Fibroblast of the aortic adventitia (primary cell): ENCODE data around the gene DBN1. TPM values are rescaled to one million over a fixed set of nuclear protein-coding genes. Genes with fewer than 3 reads are reported as not detected.

Source experiments
- DNase-seq: peaks from one replicate; pipeline ENCODE4 v3.0.0-alpha.2; 2010; ENCODE audit warnings: low read depth
- H3K4me3 ChIP-seq: 2 replicates; pipeline ENCODE4 v1.5.1; 2011; ENCODE audit warnings: low read depth, mild to moderate bottlenecking, control low read depth, low read length, moderate library complexity
- CTCF ChIP-seq: IDR thresholded peaks from 2 replicates; pipeline ENCODE4 v1.5.1; 2011; ENCODE audit warnings: mild to moderate bottlenecking, low read length, control low read depth, inconsistent platforms; ENCODE audit not compliant: insufficient read depth
- total RNA-seq: library from RNA; depleted of rRNA; stranded (reverse); fragments of >200 nt; gene quantifications from 2 replicates; pipeline ENCODE4 v1.2.3, GENCODE V29; 2012; ENCODE audit warnings: low replicate concordance

DBN1 gene
- total RNA-seq, 1 donor, result 188 TPM

- DNase-seq, result no peak
- H3K4me3 ChIP-seq, result no peak overlapping the region
- TF ChIP-seq CTCF, result no peak
Observed at GRCh38 chr5:177505075-177505474, 31.6 kb upstream of the DBN1 start.

GRCh38 chr5:177504086-177505056 lies 30.9 kb upstream of the DBN1 start:
- no peak overlapping the region for H3K4me3 ChIP-seq
- TF ChIP-seq CTCF, result no peak
- DNase-seq, result no peak

DNA sequence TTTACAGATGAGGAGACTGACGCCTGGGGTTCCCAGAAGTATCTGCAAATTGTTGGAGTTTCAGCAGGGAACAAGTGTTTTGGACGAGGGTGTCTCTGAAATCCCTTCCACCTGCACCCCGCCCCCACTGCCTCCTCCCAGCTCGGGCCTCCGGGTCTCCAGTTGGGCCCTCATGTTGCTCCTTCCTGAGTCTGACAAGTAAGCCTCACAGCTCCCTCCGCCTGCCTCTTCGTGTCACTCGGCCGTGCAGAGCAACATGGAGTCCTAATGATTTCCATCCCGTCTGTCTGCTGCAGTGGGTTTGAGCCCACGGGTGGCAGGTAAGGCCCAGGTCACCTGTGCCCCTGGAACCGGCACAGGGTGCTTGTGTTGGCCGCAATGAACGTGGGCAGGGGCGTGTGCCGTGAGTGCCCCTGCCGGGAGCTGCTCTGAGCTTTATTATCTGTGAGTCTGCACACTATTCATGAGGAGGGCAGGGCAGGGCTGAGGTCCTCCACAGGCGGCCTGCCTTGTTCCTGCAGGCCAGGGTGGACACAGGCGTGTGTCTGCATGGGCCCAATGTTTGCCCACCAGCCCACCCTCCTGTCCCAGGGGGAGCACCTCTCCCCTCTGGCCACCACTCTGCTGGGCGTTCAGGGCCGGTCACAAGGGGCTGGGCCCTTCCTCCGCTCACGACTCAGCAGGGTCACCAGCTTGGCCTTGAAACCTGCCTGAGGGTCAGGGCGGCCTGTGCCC lies 30.1 kb upstream of the DBN1 start:
- DNase-seq, result no peak

DNA sequence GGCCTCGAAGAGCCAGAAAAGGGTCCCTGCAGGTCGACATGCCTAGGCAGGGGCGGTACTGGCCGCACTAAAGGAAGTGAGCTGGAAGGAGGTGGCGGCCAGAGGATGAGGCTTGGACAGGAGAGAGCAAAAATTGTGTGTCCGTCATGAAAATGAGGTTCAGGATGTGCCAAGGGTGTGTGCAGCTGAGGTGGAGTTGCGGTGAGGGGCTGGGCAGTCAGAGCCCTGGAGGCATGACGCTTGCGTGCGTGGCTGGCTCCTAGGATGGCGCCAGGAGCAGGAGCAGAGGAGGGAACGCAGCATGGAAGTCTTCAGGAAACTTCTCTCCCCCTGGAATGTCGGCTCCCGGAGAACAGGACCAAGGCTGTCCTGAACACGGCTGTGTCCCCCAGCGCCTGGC lies 29.5 kb upstream of the DBN1 start:
- H3K4me3 ChIP-seq, result no peak overlapping the region
- no peak for TF ChIP-seq CTCF
- DNase-seq, result no peak

More for the DNA sequence above, 30.1 kb upstream of the DBN1 start:
- no peak overlapping the region for H3K4me3 ChIP-seq
- no peak for TF ChIP-seq CTCF

DNA sequence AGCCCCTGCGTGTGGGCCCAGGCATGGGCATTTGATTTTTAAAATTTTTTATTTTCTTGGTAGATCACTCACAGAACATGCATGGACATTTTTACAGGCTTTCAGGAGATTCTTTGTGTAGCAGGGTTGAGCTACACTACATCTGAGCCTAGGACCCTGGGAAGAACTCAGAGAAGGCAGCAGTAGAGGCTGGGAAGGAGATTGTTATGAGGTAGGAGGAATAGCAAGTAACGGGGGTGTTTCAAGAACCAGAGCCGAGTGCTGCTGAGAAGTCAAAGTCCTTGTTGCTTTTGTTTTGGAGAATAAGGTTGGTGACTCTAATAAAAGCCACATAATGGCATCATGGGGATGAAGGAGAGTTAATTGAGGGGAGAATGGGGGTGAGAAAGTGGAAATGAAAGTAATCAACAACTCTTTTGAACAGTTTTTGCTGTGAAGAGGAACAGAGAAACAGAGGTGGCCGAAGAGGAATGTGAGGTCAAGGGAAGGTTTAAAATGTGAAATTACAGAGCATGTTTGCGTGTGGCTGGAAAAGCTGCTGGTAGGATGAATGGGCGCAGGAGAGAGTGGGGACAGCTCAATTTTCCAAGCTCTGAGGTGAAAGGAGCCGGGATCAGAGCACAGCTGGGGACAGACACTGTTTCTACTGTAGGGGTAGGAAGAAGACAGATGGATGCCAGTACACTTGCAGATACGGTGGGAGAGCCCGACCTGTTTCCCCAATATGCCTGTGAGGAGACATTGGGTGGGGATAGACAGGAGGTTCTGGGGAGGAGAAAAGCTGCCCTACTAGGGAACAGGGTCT lies 28.6 kb upstream of the DBN1 start:
- DNase-seq, result no peak
- no peak overlapping the region for H3K4me3 ChIP-seq
- no peak for TF ChIP-seq CTCF
